Heart left ventricle (tissue), 16 donors: ENCODE results near the gene EPB41L2. TPM values are rescaled to one million over a fixed set of nuclear protein-coding genes. Genes with fewer than 3 reads are reported as not detected.

ENCODE experiments used
- ATAC-seq, 4 donors: fragments of 200-7000 bp; cut with Tn5 transposase; one replicate each; pipeline ENCODE4 v1.9.1; 2020 to 2022; ENCODE audit warnings: moderate library complexity in 4 of 4, mild to moderate bottlenecking in 3 of 4, moderate number of reproducible peaks in 1 of 4
- DNase-seq, 5 donors: peaks; one replicate each; pipeline ENCODE4 v3.0.0-alpha.2; 2020
- H3K27ac ChIP-seq, 12 donors: fragments of 200-600 bp; sonication (generic) in 4 of 12; one replicate each; pipeline versions ENCODE4 v1.5.0 to v1.8.0; 2016 to 2022; ENCODE audit warnings: mild to moderate bottlenecking in 2 of 12
- H3K27me3 ChIP-seq, 9 donors: fragments of 200-600 bp; sonication (generic) in 2 of 9; one replicate each; pipeline versions ENCODE4 v1.5.1 to v1.8.0; 2016 to 2022; ENCODE audit warnings: mild to moderate bottlenecking in 3 of 9
- H3K36me3 ChIP-seq, 9 donors: fragments of 200-600 bp; sonication (generic) in 2 of 9; one replicate each; pipeline versions ENCODE4 v1.5.0 to v1.8.0; 2018 to 2022; ENCODE audit warnings: mild to moderate bottlenecking in 2 of 9
- H3K4me1 ChIP-seq, 12 donors: fragments of 200-600 bp; sonication (generic) in 4 of 12; one replicate each; pipeline versions ENCODE4 v1.5.0 to v1.8.0; 2016 to 2022; ENCODE audit warnings: mild to moderate bottlenecking in 3 of 12
- H3K4me3 ChIP-seq, 12 donors: fragments of 200-600 bp; sonication (generic) in 4 of 12; one replicate each; pipeline versions ENCODE4 v1.5.0 to v1.8.0; 2017 to 2022; ENCODE audit warnings: mild to moderate bottlenecking in 9 of 12, moderate library complexity in 4 of 12
- H3K9me3 ChIP-seq, 12 donors: fragments of 200-600 bp; sonication (generic) in 4 of 12; one replicate each; pipeline versions ENCODE4 v1.5.0 to v1.8.0; 2016 to 2022; ENCODE audit warnings: mild to moderate bottlenecking in 1 of 12
- POLR2A ChIP-seq, 2 donors: fragments of 450-650 bp; IDR thresholded peaks; one replicate each; pipeline ENCODE4 v1.6.1; 2017; ENCODE audit warnings: antibody characterized with exemption in 2 of 2, mild to moderate bottlenecking in 2 of 2, moderate library complexity in 2 of 2
- WGBS, 4 donors: extraction: QIAGEN DNeasy Blood & Tissue Kit in 2 of 4; methylation state at CpG; one replicate each; pipeline versions ENCODE4 v1.1.5 to v1.1.7; 2013 to 2018; 5-methylcytosine and 5-hydroxymethylcytosine counted together
- intact Hi-C, 10 donors: fragments of 100-400 bp; cut with DNase I; formaldehyde crosslinking; loops; one replicate each; pipeline versions ENCODE4 v1.11.1 to v1.14.2; 2022
- polyA plus RNA-seq, 2 donors: library from polyadenylated mRNA; stranded (reverse); fragments of 200-250 nt; gene quantifications; one replicate each; pipeline ENCODE4 v1.2.3, GENCODE V29; 2013
- total RNA-seq, 9 donors: library from RNA; depleted of rRNA in 2 of 9; stranded (reverse); fragments of >200 nt in 2 of 9; fragmentation: NEBNext Ultra II Directional in 3 of 9; extraction: Animal tissue kit (Norgen Biotek cat#: 25700) in 3 of 9; gene quantifications; one replicate each; pipeline versions ENCODE4 v1.1.0 to v1.2.4, GENCODE V29; 2016 to 2023
- TF ChIP-seq, protein P1 (sequence below), 12 donors: fragments of 200-600 bp; sonication (generic) in 4 of 12; IDR thresholded peaks; one replicate each; pipeline versions ENCODE4 v1.5.0 to v1.8.0; 2018 to 2022; ENCODE audit warnings: antibody characterized with exemption in 12 of 12, mild to moderate bottlenecking in 5 of 12
- donor health status: ischemic (EF 13 %, LVEDD 7.1; RV severe dilation, severe dysfunction).
- donor health status: healthy with polysubstance abuse.
- donor health status: DM: no; HTN: yes; CAD: no.
- donor health status: DM: no; HTN: no; CAD: no.
- donor health status: ischemic (EF 25% LVEDD 6.9; RV normal size, moderate dysfunction).
- donor health status: ischemic (EF 25% LVEDD 5.7; RV mildly dilated, moderate dysfunction).
- donor health status: healthy.
- donor health status: DM: yes; HTN: yes; CAD: no.
- donor health status: ischemic (EF 35%, LVEDD 5.7; RV mildly dilated, moderate dysfunction).
- donor health status: nonischemic (EF 11% LVEDD 7.7; RV severe dilation, severe dysfunction).
- donor health status: DM: yes; HTN: yes; CAD: no.
- donor health status: PGD.
- donor health status: ischemic (EF 29% LVEDD 5.4; RV normal size, mild dysfunction).
- donor health status: nonischemic (EF 23%, LVEDD 6.1; RV moderate dilation, normal function).

The EPB41L2 gene
- total and polyA plus RNA-seq, 11 donors: 21.3 to 115 (median 51.9) TPM

DNA sequence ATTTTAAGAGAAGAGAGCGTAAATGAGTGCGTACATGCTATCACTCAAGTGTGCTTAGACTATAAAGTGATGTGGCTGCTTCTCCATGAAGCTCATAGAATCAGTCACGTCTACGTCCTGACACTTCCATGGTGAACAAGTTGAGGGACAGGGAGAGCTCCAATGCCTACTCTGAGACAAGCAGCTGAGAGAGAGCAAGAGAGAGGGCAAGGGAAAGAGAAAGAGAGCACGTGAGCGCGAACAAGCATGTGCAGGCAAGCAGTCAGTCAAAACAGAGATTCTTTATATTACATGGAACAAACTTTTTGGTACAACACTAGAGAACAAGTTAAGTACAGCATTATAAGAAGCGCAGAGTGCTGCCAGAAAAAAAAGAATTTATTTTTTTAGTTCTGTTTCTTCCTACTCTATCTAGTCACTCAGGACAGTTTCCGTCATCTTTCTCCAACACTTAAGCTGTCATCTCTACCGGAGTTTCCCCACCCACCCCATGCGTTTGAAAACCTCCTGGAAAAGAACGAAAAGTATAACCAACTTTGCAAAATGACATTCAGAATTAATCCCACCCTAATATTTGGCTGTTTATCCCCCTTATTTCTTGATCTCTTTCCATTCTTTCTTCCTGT lies 61.8 kb downstream of the EPB41L2 start:
- Histone ChIP-seq H3K27ac (peak overlapping the region in 3 of 12 donors; percentile 1 to 33 (median 19)), H3K4me1 (peaks cover 0 to 73% (median 31%) of the 10 kb centered on the region in 12 donors)

DNA sequence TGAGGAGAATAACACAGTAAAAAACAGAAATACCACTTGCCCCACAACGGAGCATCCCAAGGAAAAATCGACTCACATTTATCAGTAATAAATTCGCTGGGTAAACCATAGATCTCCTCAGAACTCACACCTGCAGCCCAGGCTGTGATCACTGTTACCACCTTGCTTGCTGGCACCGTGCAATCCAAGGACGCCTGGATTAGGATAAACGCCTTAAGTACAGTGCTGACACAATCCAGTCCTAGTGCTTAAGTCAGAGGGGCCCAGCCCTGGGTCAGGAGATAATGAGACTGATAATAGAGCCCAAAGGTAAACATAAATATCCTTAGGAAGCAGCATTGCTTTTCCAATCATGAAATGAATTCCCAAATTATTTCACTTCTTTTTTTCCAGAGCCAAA lies 62.5 kb downstream of the EPB41L2 start:
- TF ChIP-seq, protein P1, sequence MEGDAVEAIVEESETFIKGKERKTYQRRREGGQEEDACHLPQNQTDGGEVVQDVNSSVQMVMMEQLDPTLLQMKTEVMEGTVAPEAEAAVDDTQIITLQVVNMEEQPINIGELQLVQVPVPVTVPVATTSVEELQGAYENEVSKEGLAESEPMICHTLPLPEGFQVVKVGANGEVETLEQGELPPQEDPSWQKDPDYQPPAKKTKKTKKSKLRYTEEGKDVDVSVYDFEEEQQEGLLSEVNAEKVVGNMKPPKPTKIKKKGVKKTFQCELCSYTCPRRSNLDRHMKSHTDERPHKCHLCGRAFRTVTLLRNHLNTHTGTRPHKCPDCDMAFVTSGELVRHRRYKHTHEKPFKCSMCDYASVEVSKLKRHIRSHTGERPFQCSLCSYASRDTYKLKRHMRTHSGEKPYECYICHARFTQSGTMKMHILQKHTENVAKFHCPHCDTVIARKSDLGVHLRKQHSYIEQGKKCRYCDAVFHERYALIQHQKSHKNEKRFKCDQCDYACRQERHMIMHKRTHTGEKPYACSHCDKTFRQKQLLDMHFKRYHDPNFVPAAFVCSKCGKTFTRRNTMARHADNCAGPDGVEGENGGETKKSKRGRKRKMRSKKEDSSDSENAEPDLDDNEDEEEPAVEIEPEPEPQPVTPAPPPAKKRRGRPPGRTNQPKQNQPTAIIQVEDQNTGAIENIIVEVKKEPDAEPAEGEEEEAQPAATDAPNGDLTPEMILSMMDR (IDR thresholded peaks at IDR 0.05): no peak
- no peak for TF ChIP-seq POLR2A (IDR thresholded peaks at IDR 0.05)
- WGBS, 4 donors: 49 to 63% (median 59%) methylated on average over 6 of the region's 6 CpGs
- H3K27me3 ChIP-seq: no peaks in the 10 kb centered on the region
- no peak for DNase-seq
- intact Hi-C loops: no loop called here
- H3K4me1 ChIP-seq: peaks cover 0 to 75% (median 34%) of the 10 kb centered on the region in 12 donors
- no peaks in the 10 kb centered on the region for H3K36me3 ChIP-seq
- H3K4me3 ChIP-seq: no peak overlapping the region
- no peak overlapping the region for H3K27ac ChIP-seq
- H3K9me3 ChIP-seq: no peaks in the 10 kb centered on the region
- no peak for ATAC-seq

More for the DNA sequence above, 61.8 kb downstream of the EPB41L2 start:
- intact Hi-C loops: no loop called here
- Histone ChIP-seq H3K36me3 (no peaks in the 10 kb centered on the region), H3K9me3 (no peaks in the 10 kb centered on the region), H3K4me3 (peak overlapping the region in 7 of 12 donors; percentile 2 to 41 (median 17)), H3K27me3 (no peaks in the 10 kb centered on the region)
- TF ChIP-seq, protein P1 (IDR thresholded peaks at IDR 0.05): no peak
- TF ChIP-seq POLR2A (IDR thresholded peaks at IDR 0.05): no peak
- 64 to 76% (median 67%) methylated on average over 12 of the region's 12 CpGs for WGBS, 4 donors
- DNase-seq (no peak), ATAC-seq (peak in 2 of 4 donors; percentile 34 to 40)

DNA sequence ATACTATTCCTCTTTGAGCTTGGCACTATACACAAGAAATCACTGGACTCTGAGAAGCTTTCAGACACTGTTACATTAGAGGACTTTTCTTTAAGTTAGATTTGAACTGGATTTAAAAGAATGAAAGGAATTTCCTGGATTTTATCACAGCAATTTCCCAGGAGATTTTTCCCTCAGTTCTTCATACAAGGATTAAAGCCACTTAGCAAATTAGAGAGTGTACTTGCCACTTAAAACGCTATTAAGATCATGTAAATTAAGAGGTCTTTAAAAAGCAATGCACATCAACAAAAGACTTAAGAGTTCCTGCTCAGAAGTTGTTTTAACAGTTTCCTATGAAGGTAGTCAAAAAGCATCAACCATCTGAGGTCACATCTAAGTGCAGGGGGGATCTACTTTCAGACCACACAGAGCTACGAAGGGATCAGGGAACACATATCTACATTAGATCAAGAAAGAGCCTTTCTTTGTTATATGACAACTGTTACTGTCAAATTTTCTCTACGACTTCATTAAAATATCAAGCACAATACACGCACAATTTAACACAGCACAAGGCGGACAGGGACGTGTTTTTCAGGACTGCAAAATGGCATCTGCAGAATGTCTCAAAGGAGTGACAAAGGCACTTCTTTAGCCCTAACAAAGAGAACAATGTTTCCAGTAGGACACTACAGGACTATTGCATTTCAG lies 65.8 kb downstream of the EPB41L2 start:
- TF ChIP-seq, protein P1 (IDR thresholded peaks at IDR 0.05): no peak
- TF ChIP-seq POLR2A (IDR thresholded peaks at IDR 0.05): no peak
- H3K4me3 ChIP-seq: no peak overlapping the region
- H3K9me3 ChIP-seq: no peaks in the 10 kb centered on the region
- H3K27ac ChIP-seq: no peak overlapping the region
- peaks cover 0 to 52% (median 16%) of the 10 kb centered on the region in 12 donors for H3K4me1 ChIP-seq
- 42 to 48% (median 46%) methylated on average over 6 of the region's 6 CpGs for WGBS, 4 donors
- intact Hi-C loops: no loop called here
- no peaks in the 10 kb centered on the region for H3K27me3 ChIP-seq
- ATAC-seq (no peak), DNase-seq (no peak)
- no peaks in the 10 kb centered on the region for H3K36me3 ChIP-seq

DNA sequence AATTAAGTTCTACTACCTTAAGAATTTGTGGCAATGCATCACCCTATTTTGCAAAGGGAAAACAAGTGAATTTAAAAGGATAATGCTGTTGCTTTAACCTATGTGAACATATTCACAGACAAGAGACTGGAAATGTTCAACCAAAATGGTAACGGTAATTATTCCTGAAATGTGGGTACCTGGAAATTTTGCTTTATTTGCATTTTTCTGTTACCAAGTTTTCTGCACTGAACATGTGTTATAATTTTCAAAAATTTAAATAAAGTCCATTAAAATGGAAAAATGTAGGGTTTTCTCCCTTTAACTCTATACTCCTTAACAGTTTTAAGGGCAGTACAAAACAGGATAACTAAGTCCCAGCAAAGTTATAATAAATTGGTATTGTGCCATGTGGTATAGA lies 66.4 kb downstream of the EPB41L2 start:
- DNase-seq (no peak), ATAC-seq (no peak)
- intact Hi-C loops: no loop called here

More for the DNA sequence above, 66.4 kb downstream of the EPB41L2 start:
- Histone ChIP-seq H3K27me3 (no peaks in the 10 kb centered on the region), H3K36me3 (no peaks in the 10 kb centered on the region), H3K4me3 (no peak overlapping the region), H3K27ac (no peak overlapping the region), H3K9me3 (no peaks in the 10 kb centered on the region), H3K4me1 (peaks cover 0 to 51% (median 11%) of the 10 kb centered on the region in 12 donors)
- TF ChIP-seq, protein P1 (IDR thresholded peaks at IDR 0.05): no peak
- no peak for TF ChIP-seq POLR2A (IDR thresholded peaks at IDR 0.05)
- 86 to 95% (median 91%) methylated on average over 1 of the region's 1 CpG for WGBS, 4 donors
